GM18951 (cell line): ENCODE data around the gene RAPGEF2.
"Not testable (repeated sequence)": the region's sequence is repeated elsewhere in the genome, so short reads cannot be mapped to it uniquely, and the experiment has no call there.

Source experiments
- POLR2A ChIP-seq: IDR thresholded peaks from 4 replicates; pipeline ENCODE4 v1.6.1; 2011; ENCODE audit warnings: mild to moderate bottlenecking; ENCODE audit not compliant: insufficient read length, insufficient read depth; ENCODE audit errors: extremely low read depth
- in situ Hi-C: fragments of 300-500 bp; cut with MboI; formaldehyde crosslinking; loops from one replicate; pipeline ENCODE4 v1.12.0; 2022; ENCODE audit warnings: low sequenced_read_pairs, mixed read lengths, inconsistent platforms; ENCODE audit not compliant: unreplicated experiment

RAPGEF2 gene

GRCh38 chr4:159240046-159240445, 137.2 kb downstream of the RAPGEF2 start:
- in situ Hi-C loops, result no loop called here
- TF ChIP-seq POLR2A, result no peak

- in situ Hi-C loops, result no loop called here
- no peak for TF ChIP-seq POLR2A
Observed at GRCh38 chr4:159240687-159241086, 137.8 kb downstream of the RAPGEF2 start.

GRCh38 chr4:159242427-159242826, 139.5 kb downstream of the RAPGEF2 start:
- no peak for TF ChIP-seq POLR2A
- in situ Hi-C loops, result no loop called here

- in situ Hi-C loops, result no loop called here
- no peak for TF ChIP-seq POLR2A
Observed at GRCh38 chr4:159248384-159249178, 145.7 kb downstream of the RAPGEF2 start.

- in situ Hi-C loops, result no loop called here
- no peak for TF ChIP-seq POLR2A
Observed at GRCh38 chr4:159250751-159251325, 148.0 kb downstream of the RAPGEF2 start.

- in situ Hi-C loops, result not testable (repeated sequence)
Observed at GRCh38 chr4:159251580-159251979, 148.7 kb downstream of the RAPGEF2 start.

- in situ Hi-C loops, result no loop called here
- no peak for TF ChIP-seq POLR2A
Observed at GRCh38 chr4:159252491-159252890, 149.6 kb downstream of the RAPGEF2 start.

GRCh38 chr4:159256037-159256436, 153.2 kb downstream of the RAPGEF2 start:
- TF ChIP-seq POLR2A, result no peak
- in situ Hi-C loops, result no loop called here

GRCh38 chr4:159258889-159259560, 156.1 kb downstream of the RAPGEF2 start:
- in situ Hi-C loops, result no loop called here
- TF ChIP-seq POLR2A, result no peak

GRCh38 chr4:159264057-159264456, 161.2 kb downstream of the RAPGEF2 start:
- no peak for TF ChIP-seq POLR2A
- in situ Hi-C loops, result no loop called here

- no peak for TF ChIP-seq POLR2A
- in situ Hi-C loops, result no loop called here
Observed at GRCh38 chr4:159266981-159267868, 164.3 kb downstream of the RAPGEF2 start.

GRCh38 chr4:159267869-159268285, 165.0 kb downstream of the RAPGEF2 start:
- in situ Hi-C loops, result no loop called here
- no peak for TF ChIP-seq POLR2A

- in situ Hi-C loops, result no loop called here
- no peak for TF ChIP-seq POLR2A
Observed at GRCh38 chr4:159268607-159269006, 165.7 kb downstream of the RAPGEF2 start.
